Cerebellar nuclear complex (tissue), 1 donor: ENCODE data around the gene TEX29.

Source experiments
- DNase-seq, 2 experiments: peaks; one replicate each; lab custom pipeline; 2025; lab: John Stamatoyannopoulos, UW

TEX29 gene

DNA sequence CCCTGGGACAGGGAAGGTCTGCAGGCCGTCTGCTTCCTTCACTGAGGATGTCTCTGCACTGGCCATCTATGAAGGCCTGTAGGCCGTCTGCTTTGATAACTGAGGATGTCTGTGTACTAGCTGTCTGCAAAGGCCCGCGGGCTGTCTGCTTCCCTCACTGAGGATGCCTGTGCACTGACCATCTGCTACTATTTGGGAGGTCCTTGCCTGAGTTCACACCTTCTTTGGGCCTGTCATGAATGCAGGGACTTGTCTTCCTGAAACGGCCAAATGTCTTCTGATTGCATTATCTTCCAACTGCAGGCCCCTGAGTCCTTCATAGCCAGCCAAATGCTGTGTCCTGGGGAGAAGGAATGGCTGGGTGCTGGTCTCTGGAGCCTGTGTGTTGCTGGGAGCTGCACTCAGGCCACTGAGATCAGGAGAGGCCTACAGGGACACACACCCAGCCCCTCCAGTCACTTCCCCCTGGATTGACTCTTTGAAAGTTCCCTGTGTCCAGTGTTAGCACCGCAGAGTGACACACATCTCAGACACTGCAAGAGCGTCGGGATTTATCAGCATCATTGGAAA, 72.9 kb downstream of the TEX29 start:
- no peak for DNase-seq
